Measurements from ENCODE around the gene CST8. TPM values are rescaled to one million over a fixed set of nuclear protein-coding genes. Genes with fewer than 3 reads are reported as not detected.

The CST8 gene
- total RNA-seq, 1 donor from 2014 or later: not detected

DNA sequence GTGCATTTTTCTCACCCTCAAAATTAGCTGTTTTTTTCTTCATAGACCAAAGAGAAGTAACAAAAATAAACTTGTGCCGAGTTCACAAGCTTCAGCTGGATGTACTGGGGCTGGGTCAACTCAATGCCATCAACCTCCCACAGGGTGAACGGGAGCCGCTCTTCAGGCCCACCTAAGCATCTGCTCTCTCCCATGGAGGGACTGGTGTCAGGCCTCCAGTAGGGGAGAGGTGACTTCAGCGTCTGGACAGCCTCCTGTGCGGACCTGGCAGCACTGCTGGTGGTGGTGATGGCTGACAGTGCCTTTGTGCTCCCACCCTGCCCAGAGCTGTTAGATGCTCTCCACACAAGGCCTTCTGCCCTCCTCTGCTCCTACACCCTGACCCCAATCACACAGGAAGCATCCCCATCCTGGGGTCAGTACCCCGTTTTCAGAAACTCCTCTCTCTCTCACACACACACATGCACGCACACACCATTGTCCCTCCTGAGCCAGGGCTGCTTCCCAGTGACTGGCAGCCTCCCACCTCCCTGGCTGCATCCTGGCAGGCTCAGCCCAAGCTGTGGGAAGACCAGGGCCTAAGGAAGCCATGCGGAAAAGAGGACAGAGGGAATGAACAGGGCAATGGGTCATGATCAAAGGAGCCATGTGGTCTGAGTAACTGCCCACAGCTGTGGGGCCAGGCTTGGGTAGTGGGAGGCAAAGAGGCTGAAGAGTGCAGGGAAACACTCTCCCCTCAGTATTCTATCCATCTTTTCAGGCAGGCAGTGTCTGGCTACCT is 17.7 kb downstream of the CST8 start:
- no peaks in the 10 kb centered on the region for H3K36me3 Mint-ChIP-seq (ENCODE audit: unreplicated experiment)
- no peak overlapping the region for H3K4me3 Mint-ChIP-seq (ENCODE audit: unreplicated experiment)
- no peak overlapping the region for H3K27ac Mint-ChIP-seq (ENCODE audit: unreplicated experiment)
- DNase-seq (ENCODE audit: extremely low spot score, unreplicated experiment): no peak
- no peaks in the 10 kb centered on the region for H3K4me1 Mint-ChIP-seq (ENCODE audit: unreplicated experiment)
- TF ChIP-seq, protein P1, sequence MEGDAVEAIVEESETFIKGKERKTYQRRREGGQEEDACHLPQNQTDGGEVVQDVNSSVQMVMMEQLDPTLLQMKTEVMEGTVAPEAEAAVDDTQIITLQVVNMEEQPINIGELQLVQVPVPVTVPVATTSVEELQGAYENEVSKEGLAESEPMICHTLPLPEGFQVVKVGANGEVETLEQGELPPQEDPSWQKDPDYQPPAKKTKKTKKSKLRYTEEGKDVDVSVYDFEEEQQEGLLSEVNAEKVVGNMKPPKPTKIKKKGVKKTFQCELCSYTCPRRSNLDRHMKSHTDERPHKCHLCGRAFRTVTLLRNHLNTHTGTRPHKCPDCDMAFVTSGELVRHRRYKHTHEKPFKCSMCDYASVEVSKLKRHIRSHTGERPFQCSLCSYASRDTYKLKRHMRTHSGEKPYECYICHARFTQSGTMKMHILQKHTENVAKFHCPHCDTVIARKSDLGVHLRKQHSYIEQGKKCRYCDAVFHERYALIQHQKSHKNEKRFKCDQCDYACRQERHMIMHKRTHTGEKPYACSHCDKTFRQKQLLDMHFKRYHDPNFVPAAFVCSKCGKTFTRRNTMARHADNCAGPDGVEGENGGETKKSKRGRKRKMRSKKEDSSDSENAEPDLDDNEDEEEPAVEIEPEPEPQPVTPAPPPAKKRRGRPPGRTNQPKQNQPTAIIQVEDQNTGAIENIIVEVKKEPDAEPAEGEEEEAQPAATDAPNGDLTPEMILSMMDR (IDR thresholded peaks at IDR 0.05): no peak
- H3K27me3 Mint-ChIP-seq (ENCODE audit: unreplicated experiment): peaks cover 14% of the 10 kb centered on the region
- no peaks in the 10 kb centered on the region for H3K9me3 Mint-ChIP-seq (ENCODE audit: unreplicated experiment)

DNA sequence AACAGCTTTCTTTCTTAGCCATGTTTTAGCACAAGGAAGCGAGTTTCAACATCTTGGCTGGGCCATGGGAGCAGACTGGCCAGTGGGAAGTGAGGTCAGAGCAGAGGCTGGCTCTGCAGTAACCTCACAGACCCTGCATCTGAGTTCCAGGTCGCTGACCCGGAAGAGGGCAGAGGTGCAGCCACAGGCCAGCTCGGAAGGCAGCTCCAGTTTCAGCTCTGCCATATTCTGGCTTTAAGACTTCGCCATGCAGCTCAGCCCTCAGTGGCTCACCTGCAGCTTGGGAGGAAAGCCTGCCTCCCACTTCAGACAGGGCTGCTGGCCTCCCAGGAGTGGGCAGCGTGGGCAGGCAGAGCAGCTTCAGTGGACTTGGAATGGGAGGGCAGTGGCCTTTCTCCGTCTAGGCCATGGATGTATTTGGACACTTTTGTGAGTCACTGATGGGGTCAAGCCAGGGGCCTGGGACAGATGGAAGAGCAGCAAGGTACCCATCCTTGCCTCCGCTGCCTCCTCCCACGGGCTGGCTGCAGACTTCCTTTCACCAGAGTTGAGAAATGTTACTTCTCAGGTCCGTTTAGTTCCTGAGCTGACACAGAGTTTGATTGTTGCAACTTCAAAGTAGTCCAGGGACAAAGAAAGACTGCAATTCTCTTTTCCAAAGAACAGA is 18.5 kb downstream of the CST8 start:
- H3K36me3 Mint-ChIP-seq (ENCODE audit: unreplicated experiment): no peaks in the 10 kb centered on the region
- no peak overlapping the region for H3K27ac Mint-ChIP-seq (ENCODE audit: unreplicated experiment)
- no peak overlapping the region for H3K4me3 Mint-ChIP-seq (ENCODE audit: unreplicated experiment)
- H3K4me1 Mint-ChIP-seq (ENCODE audit: unreplicated experiment): no peaks in the 10 kb centered on the region
- H3K27me3 Mint-ChIP-seq (ENCODE audit: unreplicated experiment): peaks cover 12% of the 10 kb centered on the region
- no peaks in the 10 kb centered on the region for H3K9me3 Mint-ChIP-seq (ENCODE audit: unreplicated experiment)
- DNase-seq (ENCODE audit: extremely low spot score, unreplicated experiment): no peak
- TF ChIP-seq, protein P1 (IDR thresholded peaks at IDR 0.05): no peak

DNA sequence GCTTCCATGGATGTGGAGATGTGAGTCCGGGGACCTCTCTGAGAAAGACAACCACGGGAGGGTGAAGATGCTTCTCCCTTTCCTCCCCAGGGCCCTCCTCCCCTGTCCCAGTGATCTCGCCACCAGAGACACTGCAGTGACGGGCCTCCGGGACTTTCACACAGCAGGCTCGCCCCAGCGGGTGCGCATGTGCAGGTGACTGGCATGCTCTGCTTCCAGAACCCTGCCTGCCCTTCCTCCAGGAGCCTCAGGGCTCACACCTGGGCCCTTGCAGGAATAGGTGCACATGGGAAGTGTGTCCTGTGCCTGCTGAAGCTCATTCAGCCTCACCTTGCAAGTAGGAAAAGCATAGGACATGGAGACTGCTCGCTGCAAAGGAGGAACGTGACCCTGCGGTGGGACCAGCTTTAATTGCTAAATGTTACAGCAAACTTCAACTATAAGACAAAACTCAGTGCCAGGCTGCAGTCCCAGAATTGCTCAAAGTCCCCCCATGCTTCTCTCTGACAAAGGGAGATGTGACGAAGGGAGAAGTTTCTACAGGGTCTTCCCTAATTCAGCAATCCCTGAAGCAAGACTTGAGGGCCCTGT is 19.2 kb downstream of the CST8 start:
- peaks cover 7% of the 10 kb centered on the region for H3K27me3 Mint-ChIP-seq (ENCODE audit: unreplicated experiment)
- no peak for DNase-seq (ENCODE audit: extremely low spot score, unreplicated experiment)
- H3K4me3 Mint-ChIP-seq (ENCODE audit: unreplicated experiment): no peak overlapping the region
- no peak overlapping the region for H3K27ac Mint-ChIP-seq (ENCODE audit: unreplicated experiment)
- H3K9me3 Mint-ChIP-seq (ENCODE audit: unreplicated experiment): no peaks in the 10 kb centered on the region
- TF ChIP-seq, protein P1 (IDR thresholded peaks at IDR 0.05): no peak
- peaks cover 6% of the 10 kb centered on the region for H3K4me1 Mint-ChIP-seq (ENCODE audit: unreplicated experiment)
- H3K36me3 Mint-ChIP-seq (ENCODE audit: unreplicated experiment): no peaks in the 10 kb centered on the region

DNA sequence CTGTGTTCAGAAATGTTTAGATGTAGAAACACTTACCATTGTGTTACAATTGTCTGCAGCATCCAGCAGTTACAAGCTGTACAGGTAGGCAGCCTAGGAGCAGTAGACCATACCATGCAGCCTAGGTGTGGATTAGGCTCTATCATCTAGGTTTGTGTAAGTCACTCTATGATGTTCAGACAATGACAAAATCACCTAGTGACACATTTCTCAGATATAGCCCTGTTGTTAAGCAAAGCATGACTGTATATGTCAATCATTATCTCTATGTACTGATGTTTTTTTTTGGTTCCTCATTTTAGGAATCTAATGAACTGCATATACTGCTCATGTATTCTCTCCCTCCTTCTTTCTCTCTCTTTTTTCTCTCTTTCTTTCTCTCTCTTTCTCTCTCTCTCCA is 22.2 kb downstream of the CST8 start:
- TF ChIP-seq, protein P1 (IDR thresholded peaks at IDR 0.05): no peak
- H3K9me3 Mint-ChIP-seq (ENCODE audit: unreplicated experiment): no peaks in the 10 kb centered on the region
- no peak for DNase-seq (ENCODE audit: extremely low spot score, unreplicated experiment)
- H3K4me1 Mint-ChIP-seq (ENCODE audit: unreplicated experiment): peaks cover 10% of the 10 kb centered on the region
- H3K4me3 Mint-ChIP-seq (ENCODE audit: unreplicated experiment): no peak overlapping the region
- peaks cover 3% of the 10 kb centered on the region for H3K27me3 Mint-ChIP-seq (ENCODE audit: unreplicated experiment)
- H3K36me3 Mint-ChIP-seq (ENCODE audit: unreplicated experiment): no peaks in the 10 kb centered on the region
- no peak overlapping the region for H3K27ac Mint-ChIP-seq (ENCODE audit: unreplicated experiment)

DNA sequence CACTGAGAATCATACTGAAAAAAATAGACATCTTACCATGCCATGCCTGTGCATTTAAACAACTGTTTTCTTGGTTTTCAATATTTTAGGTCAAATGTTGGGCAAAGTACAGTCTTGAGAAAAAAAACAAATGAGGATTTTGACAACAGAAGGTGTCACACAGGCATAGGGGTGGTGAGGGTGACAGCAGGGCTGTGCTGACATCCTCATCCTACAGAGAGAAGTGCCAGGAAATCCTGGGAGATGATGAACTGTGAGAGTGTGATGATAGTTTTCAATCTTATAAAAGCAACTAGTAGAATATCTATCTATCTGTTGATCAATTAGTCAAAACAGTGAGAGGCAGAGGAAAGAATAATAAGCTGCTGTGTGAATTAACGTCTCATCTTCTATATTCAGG is 23.9 kb downstream of the CST8 start:
- H3K4me1 Mint-ChIP-seq (ENCODE audit: unreplicated experiment): peaks cover 10% of the 10 kb centered on the region
- TF ChIP-seq, protein P1 (IDR thresholded peaks at IDR 0.05): no peak
- H3K36me3 Mint-ChIP-seq (ENCODE audit: unreplicated experiment): no peaks in the 10 kb centered on the region
- H3K4me3 Mint-ChIP-seq (ENCODE audit: unreplicated experiment): no peak overlapping the region
- peak overlapping the region; percentile 8 for H3K27ac Mint-ChIP-seq (ENCODE audit: unreplicated experiment)
- no peaks in the 10 kb centered on the region for H3K9me3 Mint-ChIP-seq (ENCODE audit: unreplicated experiment)
- no peak for DNase-seq (ENCODE audit: extremely low spot score, unreplicated experiment)
- no peaks in the 10 kb centered on the region for H3K27me3 Mint-ChIP-seq (ENCODE audit: unreplicated experiment)
